ENCODE results near the gene PRDM5. TPM values are rescaled to one million over a fixed set of nuclear protein-coding genes. Genes with fewer than 3 reads are reported as not detected.

PRDM5 gene
- total and polyA plus RNA-seq, 2 of the 13 experiments (the other 11 are each of a cell fraction or from before 2014, with no cell fraction given) = not detected

DNA sequence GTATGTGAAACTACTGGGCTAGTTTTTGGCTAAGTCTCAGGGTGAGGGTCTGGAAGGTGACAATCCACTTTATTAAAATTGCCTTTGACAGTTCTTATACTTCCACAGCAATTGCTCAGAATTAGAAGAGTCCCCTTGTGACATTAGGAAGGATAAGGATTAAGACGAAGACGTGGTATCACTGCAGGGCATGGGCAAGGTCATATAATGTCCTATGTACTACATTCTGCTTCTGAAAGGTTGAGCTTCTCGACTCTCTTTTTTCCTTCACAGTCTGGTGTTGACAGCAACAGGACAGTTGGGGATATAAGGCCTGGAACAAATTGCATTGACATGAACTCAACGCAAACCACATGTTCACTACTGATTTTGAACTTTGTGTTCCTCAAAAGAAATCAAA is 40.9 kb upstream of the PRDM5 start:
- intact Hi-C loops (cut with micrococcal nuclease; ENCODE audit: unreplicated experiment) (no loop called here), in situ Hi-C loops (cut with HindIII; ENCODE audit: extremely low pct_ligation_motif_present, low pct_unique_long_range_greater_than_20kb) (no loop called here)
- H3K27me3 ChIP-seq (ENCODE audit: control insufficient read depth in 1 of 2, insufficient read depth in 2 of 2, low read length in 2 of 2) = no peaks in the 10 kb centered on the region
- 16% methylated on average over 4 of the region's 4 CpGs for WGBS (ENCODE audit: low lambda C conversion rate)
- DNase-seq (ENCODE audit: low spot score) (no peak), ATAC-seq (no peak), FAIRE-seq (no peak)
- H3K4me2 ChIP-seq (ENCODE audit: low read depth, low read length) = no peak overlapping the region
- H3K9ac ChIP-seq (ENCODE audit: insufficient read depth, low read depth, low read length) = no peak overlapping the region
- no peaks in the 10 kb centered on the region for H3K9me3 ChIP-seq (ENCODE audit: low read length)
- H3K4me3 ChIP-seq (replicated peaks in 1 of 3; ENCODE audit: insufficient read depth in 1 of 3, low read depth in 2 of 3, low read length in 3 of 3) = no peak overlapping the region
- no peak overlapping the region for H3K27ac ChIP-seq (ENCODE audit: extremely low read length, insufficient read depth, low read length)
- H3K4me1 ChIP-seq (ENCODE audit: insufficient read depth, low read length) = no peaks in the 10 kb centered on the region
- no peaks in the 10 kb centered on the region for H4K20me1 ChIP-seq (ENCODE audit: insufficient read depth, low read length)
- ChIA-PET CTCF (ENCODE audit: low intra/inter-chr PET ratio, low total read pairs) (no interaction called here), POLR2A (no interaction called here)
- H3K79me2 ChIP-seq (ENCODE audit: insufficient read depth, low read length) = no peaks in the 10 kb centered on the region
- BruUV-seq (replicated peaks) = no TSS peak
- no peak overlapping the region for H2AFZ ChIP-seq (ENCODE audit: low read length)
- TF ChIP-seq, protein P1, sequence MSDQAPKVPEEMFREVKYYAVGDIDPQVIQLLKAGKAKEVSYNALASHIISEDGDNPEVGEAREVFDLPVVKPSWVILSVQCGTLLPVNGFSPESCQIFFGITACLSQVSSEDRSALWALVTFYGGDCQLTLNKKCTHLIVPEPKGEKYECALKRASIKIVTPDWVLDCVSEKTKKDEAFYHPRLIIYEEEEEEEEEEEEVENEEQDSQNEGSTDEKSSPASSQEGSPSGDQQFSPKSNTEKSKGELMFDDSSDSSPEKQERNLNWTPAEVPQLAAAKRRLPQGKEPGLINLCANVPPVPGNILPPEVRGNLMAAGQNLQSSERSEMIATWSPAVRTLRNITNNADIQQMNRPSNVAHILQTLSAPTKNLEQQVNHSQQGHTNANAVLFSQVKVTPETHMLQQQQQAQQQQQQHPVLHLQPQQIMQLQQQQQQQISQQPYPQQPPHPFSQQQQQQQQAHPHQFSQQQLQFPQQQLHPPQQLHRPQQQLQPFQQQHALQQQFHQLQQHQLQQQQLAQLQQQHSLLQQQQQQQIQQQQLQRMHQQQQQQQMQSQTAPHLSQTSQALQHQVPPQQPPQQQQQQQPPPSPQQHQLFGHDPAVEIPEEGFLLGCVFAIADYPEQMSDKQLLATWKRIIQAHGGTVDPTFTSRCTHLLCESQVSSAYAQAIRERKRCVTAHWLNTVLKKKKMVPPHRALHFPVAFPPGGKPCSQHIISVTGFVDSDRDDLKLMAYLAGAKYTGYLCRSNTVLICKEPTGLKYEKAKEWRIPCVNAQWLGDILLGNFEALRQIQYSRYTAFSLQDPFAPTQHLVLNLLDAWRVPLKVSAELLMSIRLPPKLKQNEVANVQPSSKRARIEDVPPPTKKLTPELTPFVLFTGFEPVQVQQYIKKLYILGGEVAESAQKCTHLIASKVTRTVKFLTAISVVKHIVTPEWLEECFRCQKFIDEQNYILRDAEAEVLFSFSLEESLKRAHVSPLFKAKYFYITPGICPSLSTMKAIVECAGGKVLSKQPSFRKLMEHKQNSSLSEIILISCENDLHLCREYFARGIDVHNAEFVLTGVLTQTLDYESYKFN (CRISPR knock-in tag; conservative IDR thresholded peaks at IDR 0.05) = no peak
- TF ChIP-seq NFE2 (CRISPR knock-in tag; IDR thresholded peaks at IDR 0.05) (no peak), ZNF792 (CRISPR knock-in tag; IDR thresholded peaks at IDR 0.05) (no peak), SAFB2 (CRISPR knock-in tag; IDR thresholded peaks at IDR 0.05; ENCODE audit: borderline replicate concordance, low read depth) (no peak), ZNF674 (CRISPR knock-in tag; IDR thresholded peaks at IDR 0.05; ENCODE audit: low read depth) (no peak), DRAP1 (CRISPR knock-in tag; IDR thresholded peaks at IDR 0.05) (no peak), KLF15 (CRISPR knock-in tag; IDR thresholded peaks at IDR 0.05; ENCODE audit: borderline replicate concordance) (no peak), FOXA1 (IDR thresholded peaks at IDR 0.05) (no peak), FOXA1 (CRISPR knock-in tag; IDR thresholded peaks at IDR 0.05) (no peak), NR2F1 (CRISPR knock-in tag; IDR thresholded peaks at IDR 0.05) (no peak), ZNF10 (CRISPR knock-in tag; IDR thresholded peaks at IDR 0.05; ENCODE audit: borderline replicate concordance, low read depth) (no peak), ZNF777 (CRISPR knock-in tag; IDR thresholded peaks at IDR 0.05) (no peak), EEA1 (CRISPR knock-in tag; IDR thresholded peaks at IDR 0.05; ENCODE audit: borderline replicate concordance) (no peak), KAT7 (CRISPR knock-in tag; IDR thresholded peaks at IDR 0.05; ENCODE audit: borderline replicate concordance) (no peak), GABPB1 (CRISPR knock-in tag; IDR thresholded peaks at IDR 0.05) (no peak), KLF9 (CRISPR knock-in tag; IDR thresholded peaks at IDR 0.05; ENCODE audit: low read depth) (no peak), TAF1 (CRISPR knock-in tag; IDR thresholded peaks at IDR 0.05) (no peak), NRL (CRISPR knock-in tag; IDR thresholded peaks at IDR 0.05; ENCODE audit: borderline replicate concordance) (no peak), ZNF780A (CRISPR knock-in tag; IDR thresholded peaks at IDR 0.05) (no peak), STAT5B (CRISPR knock-in tag; IDR thresholded peaks at IDR 0.05) (no peak)
- TF ChIP-seq, protein P2, sequence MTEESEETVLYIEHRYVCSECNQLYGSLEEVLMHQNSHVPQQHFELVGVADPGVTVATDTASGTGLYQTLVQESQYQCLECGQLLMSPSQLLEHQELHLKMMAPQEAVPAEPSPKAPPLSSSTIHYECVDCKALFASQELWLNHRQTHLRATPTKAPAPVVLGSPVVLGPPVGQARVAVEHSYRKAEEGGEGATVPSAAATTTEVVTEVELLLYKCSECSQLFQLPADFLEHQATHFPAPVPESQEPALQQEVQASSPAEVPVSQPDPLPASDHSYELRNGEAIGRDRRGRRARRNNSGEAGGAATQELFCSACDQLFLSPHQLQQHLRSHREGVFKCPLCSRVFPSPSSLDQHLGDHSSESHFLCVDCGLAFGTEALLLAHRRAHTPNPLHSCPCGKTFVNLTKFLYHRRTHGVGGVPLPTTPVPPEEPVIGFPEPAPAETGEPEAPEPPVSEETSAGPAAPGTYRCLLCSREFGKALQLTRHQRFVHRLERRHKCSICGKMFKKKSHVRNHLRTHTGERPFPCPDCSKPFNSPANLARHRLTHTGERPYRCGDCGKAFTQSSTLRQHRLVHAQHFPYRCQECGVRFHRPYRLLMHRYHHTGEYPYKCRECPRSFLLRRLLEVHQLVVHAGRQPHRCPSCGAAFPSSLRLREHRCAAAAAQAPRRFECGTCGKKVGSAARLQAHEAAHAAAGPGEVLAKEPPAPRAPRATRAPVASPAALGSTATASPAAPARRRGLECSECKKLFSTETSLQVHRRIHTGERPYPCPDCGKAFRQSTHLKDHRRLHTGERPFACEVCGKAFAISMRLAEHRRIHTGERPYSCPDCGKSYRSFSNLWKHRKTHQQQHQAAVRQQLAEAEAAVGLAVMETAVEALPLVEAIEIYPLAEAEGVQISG (CRISPR knock-in tag; IDR thresholded peaks at IDR 0.05) = no peak
- H3K36me3 ChIP-seq (replicated peaks in 1 of 2; ENCODE audit: control insufficient read depth in 1 of 2, insufficient read depth in 2 of 2, low read length in 2 of 2) = no peaks in the 10 kb centered on the region
